NT2/D1 (cell line): ENCODE data around the gene RASSF3.

Experiments used
- SUZ12 ChIP-seq: IDR thresholded peaks from 2 replicates; pipeline ENCODE4 v1.6.1; 2011; ENCODE audit not compliant: insufficient read length, insufficient read depth; ENCODE audit errors: extremely low read depth
- YY1 ChIP-seq: IDR thresholded peaks from 2 replicates; pipeline ENCODE4 v1.6.1; 2011; ENCODE audit not compliant: insufficient read length, insufficient read depth

- TF ChIP-seq SUZ12 = no peak
- TF ChIP-seq YY1 = no peak
These were observed 96.0 kb downstream of the RASSF3 start for GRCh38 chr12:64706306-64706705.
